Mesothelial cell of epicardium (in vitro differentiated cells): ENCODE results near the gene RALGDS. TPM values are rescaled to one million over a fixed set of nuclear protein-coding genes. Genes with fewer than 3 reads are reported as not detected.

Experiments used
- DNase-seq, 2 experiments: peaks; one replicate each; pipeline ENCODE4 v3.0.0; 2021; ENCODE audit warnings: low spot score in 2 of 2; ENCODE audit not compliant: unreplicated experiment in 2 of 2
- H3K27ac Mint-ChIP-seq: 2 replicates; pipeline ENCODE4 v1.8.0; 2021; ENCODE audit warnings: mixed read lengths
- H3K27me3 Mint-ChIP-seq: 2 replicates; pipeline ENCODE4 v1.8.0; 2021; ENCODE audit warnings: low read depth, mixed read lengths
- H3K36me3 Mint-ChIP-seq: 2 replicates; pipeline ENCODE4 v1.8.0; 2021; ENCODE audit warnings: mixed read lengths
- H3K4me1 Mint-ChIP-seq: 2 replicates; pipeline ENCODE4 v1.8.0; 2021; ENCODE audit warnings: mixed read lengths
- H3K4me3 Mint-ChIP-seq: 2 replicates; pipeline ENCODE4 v1.8.0; 2021; ENCODE audit warnings: mild to moderate bottlenecking, moderate library complexity, mixed read lengths
- H3K9me3 Mint-ChIP-seq: 2 replicates; pipeline ENCODE4 v1.8.0; 2021; ENCODE audit warnings: mixed read lengths
- total RNA-seq: library from RNA; stranded (reverse); gene quantifications from 3 replicates; pipeline ENCODE4 v1.2.1, GENCODE V29; 2021
- TF ChIP-seq, protein P1 (sequence below): fragments of 200-600 bp; sonication (generic); IDR thresholded peaks from one replicate; pipeline ENCODE4 v1.5.0; 2021; ENCODE audit warnings: antibody characterized with exemption; ENCODE audit not compliant: unreplicated experiment

The RALGDS gene
- total RNA-seq, 1 donor from 2014 or later = 83.5 TPM

DNA sequence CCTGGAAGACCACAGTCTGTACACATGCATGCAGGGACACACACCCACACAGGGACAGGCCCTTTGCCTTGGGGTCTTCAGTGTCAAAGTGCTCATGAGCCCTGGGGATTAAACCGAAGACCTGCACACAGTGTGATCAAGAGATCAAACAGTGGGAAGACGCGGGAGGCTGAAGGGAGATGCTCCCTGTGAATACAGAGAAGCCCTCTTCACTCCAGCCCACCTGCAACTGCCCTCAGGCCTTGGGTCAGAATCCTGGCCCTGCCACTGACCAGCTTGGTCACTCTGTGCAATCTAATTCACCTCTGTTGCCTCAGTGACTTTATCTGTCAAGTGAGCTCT lies 2.9 kb downstream of the RALGDS start:
- no peaks in the 10 kb centered on the region for H3K36me3 Mint-ChIP-seq
- DNase-seq = no peak
- TF ChIP-seq, protein P1, sequence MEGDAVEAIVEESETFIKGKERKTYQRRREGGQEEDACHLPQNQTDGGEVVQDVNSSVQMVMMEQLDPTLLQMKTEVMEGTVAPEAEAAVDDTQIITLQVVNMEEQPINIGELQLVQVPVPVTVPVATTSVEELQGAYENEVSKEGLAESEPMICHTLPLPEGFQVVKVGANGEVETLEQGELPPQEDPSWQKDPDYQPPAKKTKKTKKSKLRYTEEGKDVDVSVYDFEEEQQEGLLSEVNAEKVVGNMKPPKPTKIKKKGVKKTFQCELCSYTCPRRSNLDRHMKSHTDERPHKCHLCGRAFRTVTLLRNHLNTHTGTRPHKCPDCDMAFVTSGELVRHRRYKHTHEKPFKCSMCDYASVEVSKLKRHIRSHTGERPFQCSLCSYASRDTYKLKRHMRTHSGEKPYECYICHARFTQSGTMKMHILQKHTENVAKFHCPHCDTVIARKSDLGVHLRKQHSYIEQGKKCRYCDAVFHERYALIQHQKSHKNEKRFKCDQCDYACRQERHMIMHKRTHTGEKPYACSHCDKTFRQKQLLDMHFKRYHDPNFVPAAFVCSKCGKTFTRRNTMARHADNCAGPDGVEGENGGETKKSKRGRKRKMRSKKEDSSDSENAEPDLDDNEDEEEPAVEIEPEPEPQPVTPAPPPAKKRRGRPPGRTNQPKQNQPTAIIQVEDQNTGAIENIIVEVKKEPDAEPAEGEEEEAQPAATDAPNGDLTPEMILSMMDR = no peak
- H3K4me1 Mint-ChIP-seq = peaks cover 55% of the 10 kb centered on the region
- H3K9me3 Mint-ChIP-seq = no peaks in the 10 kb centered on the region
- H3K27ac Mint-ChIP-seq = no peak overlapping the region
- H3K4me3 Mint-ChIP-seq = no peak overlapping the region
- no peaks in the 10 kb centered on the region for H3K27me3 Mint-ChIP-seq

DNA sequence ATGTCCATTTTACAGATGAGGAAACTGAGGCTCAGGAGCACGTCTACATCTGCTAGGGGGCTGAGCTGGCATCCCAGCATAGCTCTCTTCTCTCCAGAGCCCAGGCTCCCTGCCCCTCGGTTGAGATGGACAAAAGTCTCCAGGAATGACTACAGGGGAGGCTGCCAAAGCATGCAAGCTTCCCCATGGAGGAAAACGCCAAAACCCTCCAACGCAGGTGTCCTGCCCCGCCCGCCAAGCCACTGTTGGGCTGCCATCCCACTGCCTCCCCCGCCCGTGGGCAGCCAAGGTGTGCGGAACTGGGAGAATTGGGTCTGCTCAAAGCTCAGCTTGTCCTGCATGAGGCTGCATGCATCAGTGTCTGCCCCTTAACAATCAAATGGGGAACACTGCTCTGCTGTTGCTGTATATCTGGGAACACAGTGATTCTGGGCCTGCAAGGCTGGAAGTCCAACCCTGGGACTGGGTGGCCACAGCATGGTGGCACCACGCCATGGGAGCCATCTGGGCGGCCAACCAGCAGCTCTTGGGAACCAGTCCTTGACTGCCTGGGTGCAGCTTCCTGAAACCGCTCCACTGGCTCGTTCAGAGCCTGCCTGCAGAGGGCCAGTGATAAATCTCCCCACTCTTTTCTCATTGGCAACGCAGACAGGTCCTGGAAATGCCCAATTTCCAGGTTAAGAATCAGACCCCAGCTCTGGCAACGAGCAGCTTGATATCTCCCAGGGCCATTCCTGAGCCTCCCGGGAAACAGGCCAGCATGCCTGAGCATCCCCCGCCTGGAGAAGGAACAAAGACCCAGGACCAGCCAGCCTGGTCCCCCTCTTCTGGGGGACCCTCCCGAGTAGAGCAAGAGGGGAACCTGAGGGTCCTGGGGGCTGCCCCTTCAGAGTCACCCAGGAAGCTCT lies 3.5 kb downstream of the RALGDS start:
- no peaks in the 10 kb centered on the region for H3K9me3 Mint-ChIP-seq
- H3K36me3 Mint-ChIP-seq = no peaks in the 10 kb centered on the region
- DNase-seq = no peak
- H3K4me1 Mint-ChIP-seq = peaks cover 49% of the 10 kb centered on the region
- no peak overlapping the region for H3K27ac Mint-ChIP-seq
- H3K27me3 Mint-ChIP-seq = no peaks in the 10 kb centered on the region
- H3K4me3 Mint-ChIP-seq = no peak overlapping the region
- TF ChIP-seq, protein P1 = no peak

DNA sequence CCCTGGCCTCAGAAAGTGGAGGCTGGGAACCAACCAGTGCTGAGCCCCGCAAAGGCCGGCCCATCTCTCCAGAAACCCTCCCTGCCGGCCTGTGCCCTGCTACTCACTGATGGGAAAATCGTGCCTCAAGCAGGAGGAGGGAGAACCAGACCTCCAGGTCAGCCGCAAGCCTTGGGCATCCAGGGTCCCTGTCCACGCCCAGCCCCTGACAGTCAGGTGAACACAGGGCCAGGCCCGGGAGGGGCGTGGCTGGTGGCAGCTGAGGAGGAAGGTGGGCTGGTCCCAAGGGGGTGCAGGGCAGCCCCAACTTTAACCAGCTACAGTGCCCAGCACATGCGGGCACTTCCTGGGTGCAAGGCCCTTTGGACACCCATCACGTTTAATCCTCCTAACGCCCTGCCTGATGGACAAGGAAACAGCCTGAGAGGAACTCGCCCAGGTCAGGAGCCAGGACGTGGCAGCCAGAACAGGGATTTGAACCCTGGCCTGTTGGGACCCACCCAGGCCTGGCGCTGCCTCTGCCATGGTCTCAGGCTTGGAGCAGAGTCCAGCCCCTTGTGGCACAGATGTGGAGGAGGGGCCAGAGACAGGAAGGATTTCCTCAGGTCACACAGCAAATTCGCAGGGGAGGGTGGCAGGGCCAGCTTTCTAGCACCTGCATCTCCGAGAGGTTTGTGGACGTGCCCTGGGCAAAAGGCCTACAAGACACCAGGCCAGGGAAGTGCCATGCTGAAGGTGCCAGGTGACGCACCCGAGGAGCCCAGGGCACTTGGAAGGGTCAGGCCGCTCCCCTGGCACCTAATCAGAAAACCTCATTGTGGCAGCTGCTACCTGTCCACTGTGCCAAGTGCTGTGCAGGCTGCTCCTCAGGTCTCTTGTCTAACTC lies 4.5 kb downstream of the RALGDS start:
- H3K27me3 Mint-ChIP-seq = no peaks in the 10 kb centered on the region
- no peak overlapping the region for H3K4me3 Mint-ChIP-seq
- H3K9me3 Mint-ChIP-seq = no peaks in the 10 kb centered on the region
- peaks cover 44% of the 10 kb centered on the region for H3K4me1 Mint-ChIP-seq
- no peaks in the 10 kb centered on the region for H3K36me3 Mint-ChIP-seq
- H3K27ac Mint-ChIP-seq = no peak overlapping the region
- TF ChIP-seq, protein P1 = no peak
- DNase-seq = no peak

DNA sequence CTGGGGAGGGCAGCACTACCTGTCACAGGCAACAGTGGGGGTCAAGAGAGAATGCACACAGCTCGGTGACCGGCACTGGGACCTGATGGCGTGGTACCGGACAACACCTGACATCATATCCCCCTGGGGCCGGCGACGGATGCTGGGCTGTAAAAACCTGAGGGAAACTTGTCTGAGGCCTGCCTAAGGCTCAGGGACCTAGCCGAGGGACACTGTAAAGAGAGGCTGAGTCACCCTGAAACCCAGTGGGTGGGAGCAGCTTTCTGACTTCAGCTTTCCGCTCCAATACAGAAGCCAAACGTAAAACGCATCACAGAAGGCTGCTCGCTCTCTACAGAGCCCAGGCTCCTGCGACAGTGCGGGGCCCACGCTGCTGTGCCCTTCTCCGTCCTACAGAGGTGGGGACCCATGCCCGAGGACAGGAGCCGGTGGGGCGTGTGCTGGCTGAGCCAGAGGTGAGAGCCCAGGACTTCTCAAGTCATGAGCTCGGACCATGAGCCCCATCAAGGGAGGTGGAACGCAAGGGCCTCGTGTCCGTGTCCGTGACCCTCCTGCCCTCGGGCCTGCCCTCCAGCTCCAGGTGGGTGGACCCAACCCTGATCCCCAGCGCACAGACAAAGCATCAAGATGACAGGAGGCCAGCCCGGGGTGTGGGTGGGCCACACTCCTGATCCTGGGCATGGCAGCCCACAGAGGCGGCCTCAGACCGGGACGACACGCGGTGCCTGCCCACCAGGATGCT lies 5.3 kb downstream of the RALGDS start:
- Mint-ChIP-seq H3K27ac (no peak overlapping the region), H3K4me1 (peaks cover 42% of the 10 kb centered on the region), H3K27me3 (no peaks in the 10 kb centered on the region), H3K9me3 (no peaks in the 10 kb centered on the region), H3K4me3 (no peak overlapping the region), H3K36me3 (no peaks in the 10 kb centered on the region)
- no peak for DNase-seq
- TF ChIP-seq, protein P1 = no peak

DNA sequence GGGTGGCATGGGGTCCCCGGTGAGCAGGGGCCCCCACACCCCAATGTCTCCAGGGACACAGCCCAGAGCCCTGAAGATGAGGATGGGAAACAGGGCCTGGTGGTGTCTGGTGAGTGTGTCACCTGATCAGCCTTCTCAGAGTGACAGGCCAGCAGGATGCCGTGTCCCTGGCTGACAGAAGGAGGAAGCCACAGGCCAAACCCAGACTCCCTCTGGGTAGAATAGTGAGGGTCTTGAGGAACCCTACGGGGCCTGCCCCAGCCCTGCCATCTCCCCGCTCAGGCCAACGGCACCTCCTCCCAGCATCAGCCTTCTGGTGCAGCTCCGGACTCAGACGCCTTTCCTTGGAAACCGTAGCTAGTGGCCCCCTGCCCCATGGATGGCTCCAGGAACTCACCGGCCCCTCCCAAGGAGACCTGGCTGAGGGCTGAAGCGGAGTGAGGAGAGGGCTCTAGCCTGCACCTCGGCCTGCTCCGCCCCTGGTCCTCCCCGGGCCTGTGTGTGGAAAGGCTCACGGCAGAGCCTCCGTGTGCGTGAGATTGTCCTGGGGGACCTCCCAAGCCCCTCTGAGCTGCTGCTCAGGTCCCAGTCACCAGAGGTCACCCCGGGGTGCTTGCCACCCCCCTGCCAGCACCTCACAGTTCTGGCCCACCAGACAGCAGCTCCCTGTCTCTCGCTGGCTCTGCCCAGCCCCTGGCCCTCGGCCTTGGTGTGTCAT lies 6.0 kb downstream of the RALGDS start:
- Mint-ChIP-seq H3K4me1 (peaks cover 37% of the 10 kb centered on the region), H3K36me3 (peaks cover 3% of the 10 kb centered on the region), H3K9me3 (no peaks in the 10 kb centered on the region), H3K4me3 (no peak overlapping the region), H3K27ac (no peak overlapping the region), H3K27me3 (no peaks in the 10 kb centered on the region)
- DNase-seq = no peak
- TF ChIP-seq, protein P1 = no peak
